ENCODE measurements around the gene GRIN2B.

The GRIN2B gene

DNA sequence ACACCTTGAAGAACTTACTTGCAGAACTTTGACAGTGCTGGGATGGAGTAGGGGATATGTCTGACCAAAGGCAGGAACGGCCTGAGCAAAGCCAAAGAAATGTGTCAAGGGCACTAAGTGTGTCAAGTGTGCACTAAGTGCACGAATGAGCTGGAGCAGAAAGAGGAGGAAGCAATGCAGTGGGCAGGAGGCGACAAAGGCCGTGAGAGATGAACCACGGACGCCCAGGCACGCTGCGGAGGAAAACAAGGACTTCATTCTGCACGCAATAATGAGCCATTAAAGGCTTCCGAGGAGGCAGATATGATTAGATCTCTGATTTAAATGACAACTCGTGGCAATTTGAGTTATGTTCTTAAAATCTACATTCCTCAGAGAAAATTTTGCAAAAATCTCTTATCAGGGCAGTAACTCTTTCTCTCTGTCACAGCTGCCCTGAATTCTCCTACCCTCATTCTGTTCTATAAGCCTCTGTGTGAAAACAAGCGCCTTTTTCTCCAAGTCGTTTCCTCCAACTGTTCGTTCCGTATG is 25.3 kb downstream of the GRIN2B start:
- DNase-seq = no peak

- no peak for DNase-seq
Observed at GRCh38 chr12:13952096-13952495, 29.3 kb downstream of the GRIN2B start.

GRCh38 chr12:13950502-13950901 is 30.9 kb downstream of the GRIN2B start:
- DNase-seq = no peak

DNA sequence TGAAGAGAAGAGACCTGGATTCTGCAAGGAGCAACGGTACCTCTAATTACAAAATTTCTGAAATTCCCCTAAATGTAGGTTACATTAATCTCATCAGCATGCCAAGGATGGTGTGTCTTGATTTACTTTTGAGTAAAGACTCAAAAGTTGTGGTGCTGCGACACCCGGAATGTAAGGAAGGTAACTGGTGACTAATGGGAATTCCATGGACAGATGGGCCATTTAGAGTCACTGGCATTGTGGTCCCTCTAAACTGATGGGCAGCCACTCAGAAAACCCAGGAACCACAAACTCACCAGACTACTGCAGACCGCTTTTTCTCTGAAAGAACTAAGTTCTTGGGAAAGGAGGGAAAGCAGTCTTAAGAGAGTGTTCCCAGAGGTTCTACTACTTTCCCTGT is 32.8 kb downstream of the GRIN2B start:
- no peak for DNase-seq

DNA sequence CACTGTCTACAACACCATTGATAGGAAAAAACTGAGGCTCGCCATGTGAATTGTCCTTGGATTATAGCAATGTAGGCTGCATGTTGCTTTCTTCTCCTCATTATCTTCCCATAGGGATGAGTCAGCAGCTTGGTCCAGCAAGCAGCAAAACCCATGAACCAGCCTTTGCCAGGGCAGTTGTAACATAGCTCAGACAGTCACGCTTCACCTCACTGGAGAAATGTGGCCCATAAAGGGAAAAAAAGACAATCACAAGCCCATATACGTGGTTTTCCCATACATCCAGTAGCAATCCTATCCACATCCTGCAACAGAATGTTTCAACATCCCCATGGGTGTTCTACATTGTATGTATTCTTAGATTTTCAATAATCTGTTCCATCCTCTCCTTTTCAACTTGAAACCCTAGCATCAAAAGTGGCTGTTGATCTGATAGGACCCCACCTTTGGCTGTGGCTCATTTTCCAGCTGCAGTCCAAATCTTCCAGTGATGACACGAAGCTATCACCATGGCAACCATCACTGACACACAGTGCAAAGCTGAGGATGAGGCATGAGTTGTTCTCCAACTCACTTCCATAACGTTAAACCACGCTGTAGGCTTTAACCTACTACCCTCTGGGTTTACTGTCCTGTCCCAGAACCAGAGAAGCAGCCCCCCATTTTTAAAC is 34.0 kb downstream of the GRIN2B start:
- DNase-seq = no peak

DNA sequence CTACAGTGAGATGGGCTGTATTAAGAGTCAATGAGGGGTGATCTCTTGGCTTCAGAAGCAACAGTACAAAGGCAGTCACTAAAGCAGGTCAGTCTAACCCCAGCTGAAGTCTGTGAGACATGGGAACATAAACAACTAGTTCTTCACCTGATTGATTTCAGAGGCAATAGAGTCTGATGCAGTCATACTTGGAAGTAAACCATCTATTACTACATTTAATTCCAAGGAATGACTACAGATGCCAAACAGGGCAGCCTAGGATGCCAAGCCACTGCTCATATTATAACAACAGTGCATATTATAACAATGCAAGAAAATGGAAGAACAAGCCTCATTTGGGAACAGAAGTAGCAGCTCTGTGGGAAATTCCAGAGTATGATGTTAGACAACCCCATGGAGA is 35.8 kb downstream of the GRIN2B start:
- no peak for DNase-seq

GRCh38 chr12:13945236-13945635 is 36.2 kb downstream of the GRIN2B start:
- DNase-seq = no peak

- DNase-seq = no peak
Observed at GRCh38 chr12:13942826-13943225, 38.6 kb downstream of the GRIN2B start.

DNA sequence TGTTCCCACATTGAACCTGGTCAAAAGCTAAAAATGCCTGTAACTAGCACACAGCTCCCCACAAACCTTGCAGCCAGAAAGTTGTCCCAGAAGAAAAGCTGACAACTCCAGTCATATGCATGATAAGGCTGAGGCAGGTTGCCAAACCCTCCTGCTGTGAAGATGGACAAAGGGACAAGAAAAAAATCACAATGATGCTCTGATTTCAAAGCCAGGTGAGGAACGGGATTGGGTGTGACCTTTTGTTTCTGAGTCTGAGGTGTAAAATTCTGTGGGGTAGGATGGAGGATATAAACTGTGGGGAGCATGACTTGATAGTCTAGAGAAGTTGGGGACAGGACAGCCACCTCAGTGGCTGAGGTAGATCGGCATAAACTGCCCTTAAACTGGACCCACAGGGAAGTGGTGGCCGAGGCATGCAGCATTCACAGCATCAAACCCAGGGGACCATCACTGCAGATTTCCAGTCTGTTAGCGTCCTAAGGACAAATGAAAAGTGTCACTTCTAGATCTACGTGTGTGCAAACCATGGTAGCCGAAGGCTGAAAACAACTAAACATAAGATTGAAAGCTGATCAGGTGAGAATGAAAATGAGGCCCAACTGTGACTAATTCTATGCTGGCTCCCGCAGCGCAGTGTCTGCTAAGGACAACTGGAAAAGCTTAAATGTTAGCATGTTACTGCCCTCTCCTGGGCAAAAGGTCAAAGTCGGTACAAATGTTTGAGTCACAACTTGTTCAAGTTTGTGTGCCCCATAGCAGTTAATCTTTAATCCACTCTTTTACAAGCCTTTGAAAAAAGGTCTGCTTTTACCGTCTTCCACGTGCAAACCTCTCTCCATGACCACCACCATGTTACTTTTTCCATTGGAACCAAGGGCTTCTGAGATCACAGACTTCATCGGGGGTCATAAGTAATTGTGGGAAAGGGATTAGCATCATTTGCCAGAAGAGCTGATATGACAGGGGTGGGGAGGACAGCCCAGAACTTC is 39.8 kb downstream of the GRIN2B start:
- no peak for DNase-seq

DNA sequence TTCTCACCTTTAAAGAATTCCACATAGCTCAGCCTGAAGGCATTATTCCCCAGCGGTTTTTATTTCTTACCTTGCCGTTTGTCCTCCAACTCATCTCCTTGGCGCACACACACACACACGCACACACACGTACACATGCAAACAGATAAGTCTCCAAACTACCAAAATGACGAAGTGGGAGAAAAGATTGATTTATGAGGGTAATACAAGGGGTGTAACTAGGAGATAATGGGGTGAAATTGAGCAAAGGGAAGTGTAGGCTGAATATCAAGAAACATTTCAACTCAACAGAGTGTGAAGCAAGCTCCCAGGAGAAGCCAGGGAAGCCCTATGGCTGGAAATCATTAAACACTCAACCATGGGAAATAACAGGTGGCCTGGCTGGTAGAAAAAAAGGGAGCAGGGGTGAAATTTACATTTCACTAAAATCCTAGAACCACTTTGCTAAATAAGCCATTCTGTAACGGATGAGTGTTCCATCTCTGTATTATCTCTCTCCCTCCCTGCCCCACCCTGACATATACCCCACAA is 41.0 kb downstream of the GRIN2B start:
- DNase-seq = no peak

GRCh38 chr12:13937735-13938134 is 43.7 kb downstream of the GRIN2B start:
- DNase-seq = no peak

DNA sequence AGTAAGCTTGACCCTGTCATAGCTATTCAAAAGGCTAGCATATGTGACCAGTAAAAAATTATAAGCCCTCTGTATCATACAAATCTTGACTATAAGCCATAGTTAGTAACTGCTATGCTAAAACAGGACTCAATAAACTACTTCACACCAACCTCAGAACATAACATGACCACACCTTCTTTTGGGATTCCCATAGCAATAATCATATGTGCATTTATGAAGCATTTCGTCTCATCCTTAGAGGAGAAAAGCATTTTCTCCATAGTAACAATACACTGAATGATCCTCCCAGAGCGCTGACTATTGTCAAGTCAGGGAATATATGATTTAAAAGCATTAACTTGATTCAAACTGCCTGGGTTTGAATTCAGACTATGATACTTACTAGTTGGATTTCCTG is 46.2 kb downstream of the GRIN2B start:
- DNase-seq = no peak
